Loucy (cell line): ENCODE measurements around the gene CLEC16A.

Experiments used
- H2AFZ ChIP-seq: fragments of 200-600 bp; sonication (generic); 2 replicates; pipeline ENCODE4 v1.6.0; 2016; ENCODE audit warnings: antibody characterized with exemption, mild to moderate bottlenecking, low read length, moderate library complexity
- H3F3A ChIP-seq: fragments of 200-600 bp; 2 replicates; pipeline ENCODE4 v1.6.0; 2016; ENCODE audit warnings: antibody characterized with exemption, low read depth, mild to moderate bottlenecking
- H3K27me3 ChIP-seq: fragments of 200-600 bp; sonication (generic); 2 replicates; pipeline ENCODE4 v1.6.1; 2014; ENCODE audit warnings: low read length, mild to moderate bottlenecking; ENCODE audit not compliant: insufficient read depth, poor library complexity, severe bottlenecking
- H3K36me3 ChIP-seq: fragments of 200-600 bp; sonication (generic); 2 replicates; pipeline ENCODE4 v1.6.1; 2016; ENCODE audit warnings: low read length; ENCODE audit not compliant: insufficient read depth
- H3K4me1 ChIP-seq: fragments of 200-600 bp; sonication (generic); 2 replicates; pipeline ENCODE4 v1.5.1; 2014; ENCODE audit warnings: low read length, mild to moderate bottlenecking; ENCODE audit not compliant: insufficient read depth, poor library complexity, severe bottlenecking
- H3K4me2 ChIP-seq: fragments of 200-600 bp; sonication (generic); 2 replicates; pipeline ENCODE4 v1.6.0; 2014; ENCODE audit warnings: antibody characterized with exemption, low read length, low read depth, mild to moderate bottlenecking; ENCODE audit not compliant: poor library complexity, severe bottlenecking
- H3K4me3 ChIP-seq: fragments of 200-600 bp; sonication (generic); 2 replicates; pipeline ENCODE4 v1.5.1; 2014; ENCODE audit warnings: low read length, mild to moderate bottlenecking, mixed read lengths; ENCODE audit not compliant: poor library complexity, severe bottlenecking
- H3K79me2 ChIP-seq: fragments of 200-600 bp; sonication (generic); 2 replicates; pipeline ENCODE4 v1.6.1; 2014; ENCODE audit warnings: low read length; ENCODE audit not compliant: insufficient read depth
- H3K9ac ChIP-seq: fragments of 200-600 bp; sonication (generic); 2 replicates; pipeline ENCODE4 v1.6.0; 2014; ENCODE audit warnings: mild to moderate bottlenecking, low read depth, low read length, moderate library complexity; ENCODE audit not compliant: poor library complexity, severe bottlenecking
- H3K9me2 ChIP-seq: fragments of 200-600 bp; sonication (generic); replicated peaks from 2 replicates; pipeline ENCODE4 v1.6.1; 2016; ENCODE audit warnings: low read depth, low read length, mixed read lengths
- H3K9me3 ChIP-seq: fragments of 200-600 bp; sonication (generic); 2 replicates; pipeline ENCODE4 v1.6.1; 2014; ENCODE audit warnings: mild to moderate bottlenecking, antibody characterized with exemption, low read length, low read depth; ENCODE audit not compliant: insufficient read depth
- H4K20me1 ChIP-seq: fragments of 200-600 bp; sonication (generic); 2 replicates; pipeline ENCODE4 v1.6.0; 2014; ENCODE audit warnings: antibody characterized with exemption, low read length, mild to moderate bottlenecking; ENCODE audit not compliant: insufficient read depth, poor library complexity, severe bottlenecking
- EZH2phosphoT487 ChIP-seq: fragments of 200-600 bp; IDR thresholded peaks from 2 replicates; pipeline ENCODE4 v1.6.1; 2018; ENCODE audit warnings: antibody characterized with exemption, mild to moderate bottlenecking, moderate library complexity, borderline replicate concordance
- TF ChIP-seq, protein P1 (sequence below): fragments of 200-600 bp; sonication (generic); conservative IDR thresholded peaks from 2 replicates; pipeline ENCODE4 v1.5.1; 2014; ENCODE audit warnings: mild to moderate bottlenecking, antibody characterized with exemption, low read length

The CLEC16A gene

DNA sequence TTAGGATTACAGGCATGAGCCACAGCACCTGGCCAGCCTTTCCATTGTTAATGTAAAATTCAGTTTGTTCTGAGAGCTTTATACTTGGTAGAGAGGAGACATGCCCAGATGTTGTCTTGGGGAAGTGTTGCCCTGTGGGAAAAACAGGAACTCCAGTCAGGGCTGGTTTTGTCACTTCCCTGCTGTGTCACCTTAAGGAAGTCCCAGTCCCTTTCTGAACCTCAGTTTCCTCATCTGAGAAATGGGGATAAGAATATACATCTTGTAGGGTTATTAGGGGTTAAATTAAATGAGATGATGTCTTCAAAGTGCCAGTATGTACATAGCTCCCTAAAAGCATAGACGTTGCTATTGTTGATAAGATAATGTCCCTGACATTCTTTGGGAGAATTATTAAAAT, 25.3 kb downstream of the CLEC16A start:
- Histone ChIP-seq H3K79me2 (no peaks in the 10 kb centered on the region), H2AFZ (no peak overlapping the region), H3K36me3 (peaks cover 26% of the 10 kb centered on the region; the same call in 1 of the 2 replicates), H3K4me1 (peaks cover 14% of the 10 kb centered on the region), H4K20me1 (no peaks in the 10 kb centered on the region), H3K9me3 (no peaks in the 10 kb centered on the region), H3K9ac (no peak overlapping the region), H3K9me2 (no peaks in the 10 kb centered on the region), H3F3A (no peaks in the 10 kb centered on the region), H3K27me3 (no peaks in the 10 kb centered on the region), H3K4me2 (no peak overlapping the region), H3K4me3 (no peak overlapping the region)
- TF ChIP-seq, protein P1, sequence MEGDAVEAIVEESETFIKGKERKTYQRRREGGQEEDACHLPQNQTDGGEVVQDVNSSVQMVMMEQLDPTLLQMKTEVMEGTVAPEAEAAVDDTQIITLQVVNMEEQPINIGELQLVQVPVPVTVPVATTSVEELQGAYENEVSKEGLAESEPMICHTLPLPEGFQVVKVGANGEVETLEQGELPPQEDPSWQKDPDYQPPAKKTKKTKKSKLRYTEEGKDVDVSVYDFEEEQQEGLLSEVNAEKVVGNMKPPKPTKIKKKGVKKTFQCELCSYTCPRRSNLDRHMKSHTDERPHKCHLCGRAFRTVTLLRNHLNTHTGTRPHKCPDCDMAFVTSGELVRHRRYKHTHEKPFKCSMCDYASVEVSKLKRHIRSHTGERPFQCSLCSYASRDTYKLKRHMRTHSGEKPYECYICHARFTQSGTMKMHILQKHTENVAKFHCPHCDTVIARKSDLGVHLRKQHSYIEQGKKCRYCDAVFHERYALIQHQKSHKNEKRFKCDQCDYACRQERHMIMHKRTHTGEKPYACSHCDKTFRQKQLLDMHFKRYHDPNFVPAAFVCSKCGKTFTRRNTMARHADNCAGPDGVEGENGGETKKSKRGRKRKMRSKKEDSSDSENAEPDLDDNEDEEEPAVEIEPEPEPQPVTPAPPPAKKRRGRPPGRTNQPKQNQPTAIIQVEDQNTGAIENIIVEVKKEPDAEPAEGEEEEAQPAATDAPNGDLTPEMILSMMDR: no peak
- TF ChIP-seq EZH2phosphoT487: no peak

DNA sequence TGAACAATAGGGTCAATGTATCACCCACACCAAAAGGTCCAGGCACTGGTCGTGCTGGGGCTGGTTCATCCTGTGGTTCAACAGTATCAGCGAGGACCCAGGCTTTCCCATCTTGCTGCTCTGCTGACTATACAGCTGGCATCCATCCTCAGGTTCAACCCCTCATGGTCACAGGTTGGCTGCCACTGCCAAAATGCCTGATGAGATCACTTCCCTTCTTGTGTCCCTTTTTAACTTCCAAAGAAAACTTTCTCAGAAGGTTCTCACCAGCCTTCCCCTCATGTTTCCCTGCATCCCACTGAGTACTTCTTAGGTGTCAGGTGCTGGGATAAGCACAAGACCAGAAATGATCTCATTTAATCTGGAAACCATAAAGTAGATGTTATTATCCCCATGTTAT, 25.7 kb downstream of the CLEC16A start:
- no peak for TF ChIP-seq EZH2phosphoT487
- TF ChIP-seq, protein P1: no peak
- no peaks in the 10 kb centered on the region for H3K27me3 ChIP-seq
- H2AFZ ChIP-seq: no peak overlapping the region
- no peak overlapping the region for H3K4me3 ChIP-seq
- no peaks in the 10 kb centered on the region for H4K20me1 ChIP-seq
- H3K79me2 ChIP-seq: no peaks in the 10 kb centered on the region
- no peak overlapping the region for H3K9ac ChIP-seq
- no peak overlapping the region for H3K4me2 ChIP-seq
- no peaks in the 10 kb centered on the region for H3F3A ChIP-seq
- peaks cover 26% of the 10 kb centered on the region; the same call in 1 of the 2 replicates for H3K36me3 ChIP-seq
- H3K4me1 ChIP-seq: peaks cover 10% of the 10 kb centered on the region
- no peaks in the 10 kb centered on the region for H3K9me2 ChIP-seq
- H3K9me3 ChIP-seq: no peaks in the 10 kb centered on the region

DNA sequence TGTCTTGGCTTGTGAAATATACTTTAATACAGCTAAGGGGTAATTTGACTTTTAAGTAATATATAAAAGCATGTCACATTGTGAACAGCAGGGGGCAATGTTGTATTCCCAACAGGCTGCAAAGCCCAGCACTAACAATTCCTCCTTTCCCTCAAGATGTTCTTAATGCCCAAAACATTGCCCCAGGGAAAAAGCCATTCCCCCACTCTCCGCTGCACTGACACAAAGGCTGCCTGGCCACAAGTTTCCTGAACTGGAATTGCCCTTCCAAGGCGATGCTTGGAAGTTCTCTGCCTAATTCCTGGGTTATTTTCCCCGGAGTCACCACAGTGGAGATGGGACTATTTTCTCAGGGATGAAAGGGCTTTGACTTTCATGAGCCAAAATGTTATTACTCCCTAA, 27.2 kb downstream of the CLEC16A start:
- no peak for TF ChIP-seq EZH2phosphoT487
- TF ChIP-seq, protein P1: peak; percentile 61
- no peaks in the 10 kb centered on the region for H3K4me1 ChIP-seq
- H3K27me3 ChIP-seq: no peaks in the 10 kb centered on the region
- H3F3A ChIP-seq: no peaks in the 10 kb centered on the region
- H3K4me2 ChIP-seq: no peak overlapping the region
- no peaks in the 10 kb centered on the region for H3K9me3 ChIP-seq
- peaks cover 26% of the 10 kb centered on the region; the same call in 1 of the 2 replicates for H3K36me3 ChIP-seq
- no peaks in the 10 kb centered on the region for H3K9me2 ChIP-seq
- no peak overlapping the region for H3K9ac ChIP-seq
- H4K20me1 ChIP-seq: no peaks in the 10 kb centered on the region
- no peak overlapping the region for H2AFZ ChIP-seq
- no peaks in the 10 kb centered on the region for H3K79me2 ChIP-seq
- H3K4me3 ChIP-seq: no peak overlapping the region
